H1 (cell line): ENCODE results near the gene TUBD1. TPM values are rescaled to one million over a fixed set of nuclear protein-coding genes. Genes with fewer than 3 reads are reported as not detected.

Experiments
- CTCF ChIA-PET: fragments of 300-600 bp; sonication (Branson Sonifier 250); formaldehyde crosslinking; loops from one replicate; lab custom pipeline; 2021; ENCODE audit not compliant: partially characterized antibody; lab: Charles Lee
- POLR2A ChIA-PET: fragments of 300-600 bp; sonication (Branson Sonifier 250); formaldehyde crosslinking; loops from one replicate; lab custom pipeline; 2021; ENCODE audit warnings: inconsistent platforms; ENCODE audit not compliant: partially characterized antibody; lab: Charles Lee
- DNase-seq, 2 experiments: peaks; one replicate each; pipeline versions ENCODE4 v3.0.0 to v3.0.0-alpha.2; 2010 to 2022; ENCODE audit warnings: low spot score in 2 of 2, low read depth in 1 of 2, mixed read lengths in 1 of 2
- FAIRE-seq: peaks from 2 replicates; lab custom pipeline; 2011; peaks lifted over from hg19 to GRCh38; lab: Jason Lieb, UNC
- H2AFZ ChIP-seq: 2 replicates; pipeline ENCODE4 v1.8.1; 2012; ENCODE audit warnings: low read length, inconsistent platforms
- H2AK5ac ChIP-seq: 2 replicates; pipeline ENCODE4 v1.6.1; 2013; ENCODE audit warnings: low read depth, low read length
- H2BK120ac ChIP-seq: replicated peaks from 2 replicates; pipeline ENCODE3; 2013; ENCODE audit warnings: low read depth, low read length, inconsistent platforms
- H2BK12ac ChIP-seq: 2 replicates; pipeline ENCODE4 v1.6.1; 2013; ENCODE audit warnings: low read depth, low read length
- H2BK15ac ChIP-seq: 2 replicates; pipeline ENCODE4 v1.6.1; 2013; ENCODE audit warnings: low read length
- H2BK20ac ChIP-seq: 2 replicates; pipeline ENCODE4 v1.6.1; 2013; ENCODE audit warnings: low read length
- H2BK5ac ChIP-seq: 2 replicates; pipeline ENCODE4 v1.6.1; 2013; ENCODE audit warnings: low read depth, low read length
- H3K14ac ChIP-seq: 2 replicates; pipeline ENCODE4 v1.6.1; 2013; ENCODE audit warnings: inconsistent platforms; ENCODE audit not compliant: insufficient read length
- H3K18ac ChIP-seq: 2 replicates; pipeline ENCODE4 v1.6.1; 2013; ENCODE audit warnings: low read length; ENCODE audit errors: extremely low read depth
- H3K23ac ChIP-seq: 2 replicates; pipeline ENCODE4 v1.6.1; 2013; ENCODE audit warnings: inconsistent platforms; ENCODE audit not compliant: insufficient read length
- H3K23me2 ChIP-seq: 2 replicates; pipeline ENCODE4 v1.6.1; 2013; ENCODE audit warnings: low read depth, low read length
- H3K27ac ChIP-seq: 2 replicates; pipeline ENCODE4 v1.6.1; 2011; ENCODE audit warnings: low read depth, low read length, inconsistent platforms
- H3K27me3 ChIP-seq, 4 experiments: replicated peaks in 1 of 4; 1 replicate in 1 of 4; 2 replicates in 3 of 4; pipeline versions ENCODE4 v1.6.1 to v1.8.1; 2011 to 2013; ENCODE audit warnings: low read length in 3 of 4, mild to moderate bottlenecking in 3 of 4, inconsistent platforms in 2 of 4, mixed read lengths in 2 of 4, moderate library complexity in 1 of 4; ENCODE audit not compliant: control insufficient read depth in 3 of 4, insufficient read depth in 3 of 4; ENCODE audit errors: extremely low read depth in 1 of 4
- H3K36me3 ChIP-seq, 4 experiments: 2 replicates each; pipeline versions ENCODE4 v1.6.1 to v1.8.1; 2011 to 2013; ENCODE audit warnings: mild to moderate bottlenecking in 4 of 4, low read length in 3 of 4, moderate library complexity in 2 of 4, control low read depth in 1 of 4, inconsistent platforms in 1 of 4; ENCODE audit not compliant: insufficient read depth in 4 of 4, control insufficient read depth in 2 of 4
- H3K4ac ChIP-seq: replicated peaks from 2 replicates; pipeline ENCODE3; 2013; ENCODE audit warnings: low read length, low read depth, mixed read lengths, inconsistent platforms; ENCODE audit not compliant: insufficient read length
- H3K4me1 ChIP-seq, 4 experiments: replicated peaks in 1 of 4; 1 replicate in 1 of 4; 2 replicates in 3 of 4; pipeline versions ENCODE4 v1.6.1 to v1.8.1; 2011 to 2013; ENCODE audit warnings: low read length in 3 of 4, inconsistent platforms in 2 of 4, mixed read lengths in 1 of 4; ENCODE audit not compliant: insufficient read depth in 4 of 4, control insufficient read depth in 3 of 4
- H3K4me2 ChIP-seq, 2 experiments: 2 replicates each; pipeline versions ENCODE4 v1.6.1 to v1.8.1; 2011 to 2013; ENCODE audit warnings: low read depth in 2 of 2, low read length in 2 of 2, control low read depth in 1 of 2, inconsistent platforms in 1 of 2, mild to moderate bottlenecking in 1 of 2; ENCODE audit not compliant: insufficient read depth in 1 of 2
- H3K4me3 ChIP-seq, 4 experiments: fragments of 200-600, 300-600 bp in 1 of 4; sonication (generic), shearing (Covaris generic), sonication (Bioruptor Twin) in 1 of 4; 2 replicates each; pipeline versions ENCODE4 v1.5.1 to v1.8.1; 2011 to 2016; ENCODE audit warnings: low read length in 4 of 4, low read depth in 3 of 4, control low read depth in 2 of 4, inconsistent platforms in 2 of 4, mild to moderate bottlenecking in 2 of 4, mixed read lengths in 1 of 4, moderate library complexity in 1 of 4; ENCODE audit not compliant: insufficient read depth in 2 of 4; ENCODE audit errors: extremely low read depth in 1 of 4
- H3K56ac ChIP-seq: replicated peaks from 2 replicates; pipeline ENCODE3; 2013; ENCODE audit warnings: low read depth, mild to moderate bottlenecking, mixed read lengths, low read length, inconsistent platforms; ENCODE audit not compliant: insufficient read length
- H3K79me1 ChIP-seq: 2 replicates; pipeline ENCODE4 v1.6.1; 2013; ENCODE audit warnings: low read depth, low read length, control low read depth
- H3K79me2 ChIP-seq, 2 experiments: 2 replicates each; pipeline versions ENCODE4 v1.6.1 to v1.8.1; 2012 to 2013; ENCODE audit warnings: low read length in 2 of 2, mild to moderate bottlenecking in 2 of 2, inconsistent platforms in 1 of 2; ENCODE audit not compliant: insufficient read depth in 2 of 2, control insufficient read depth in 1 of 2
- H3K9ac ChIP-seq, 4 experiments: replicated peaks in 1 of 4; 1 replicate in 1 of 4; 2 replicates in 3 of 4; pipeline versions ENCODE4 v1.6.1 to v1.8.1; 2011 to 2013; ENCODE audit warnings: low read depth in 3 of 4, low read length in 3 of 4, control low read depth in 2 of 4, mild to moderate bottlenecking in 2 of 4, moderate library complexity in 2 of 4, inconsistent platforms in 1 of 4; ENCODE audit errors: extremely low read depth in 1 of 4
- H3K9me3 ChIP-seq, 2 experiments: 2 replicates each; pipeline versions ENCODE4 v1.6.1 to v1.8.1; 2012 to 2013; ENCODE audit warnings: mild to moderate bottlenecking in 2 of 2, moderate library complexity in 2 of 2, control low read depth in 1 of 2, inconsistent platforms in 1 of 2, low read depth in 1 of 2, low read length in 1 of 2, mixed read lengths in 1 of 2; ENCODE audit not compliant: insufficient read depth in 2 of 2
- H4K20me1 ChIP-seq, 2 experiments: replicated peaks in 1 of 2; 2 replicates each; pipeline versions ENCODE3 to v1.8.1; 2011 to 2013; ENCODE audit warnings: inconsistent platforms in 2 of 2, low read length in 2 of 2, mild to moderate bottlenecking in 1 of 2; ENCODE audit not compliant: insufficient read depth in 2 of 2, control insufficient read depth in 1 of 2
- H4K5ac ChIP-seq: 2 replicates; pipeline ENCODE4 v1.6.1; 2013; ENCODE audit warnings: low read length, low read depth, mixed read lengths, inconsistent platforms; ENCODE audit not compliant: insufficient read length
- H4K8ac ChIP-seq: 2 replicates; pipeline ENCODE4 v1.8.0; 2013; ENCODE audit warnings: mild to moderate bottlenecking, moderate library complexity, low read length, inconsistent platforms; ENCODE audit not compliant: insufficient read depth; ENCODE audit errors: extremely low read depth
- H4K91ac ChIP-seq: replicated peaks from 2 replicates; pipeline ENCODE3; 2013; ENCODE audit warnings: low read length, mixed read lengths, inconsistent platforms; ENCODE audit not compliant: insufficient read length
- CBX5 ChIP-seq: fragments of 300-800, 300-1000 bp; sonication (generic); IDR thresholded peaks from 2 replicates; pipeline ENCODE4 v1.7.1; 2016; ENCODE audit warnings: antibody characterized with exemption, low read length, low read depth
- EGR1 ChIP-seq: IDR thresholded peaks from 2 replicates; pipeline ENCODE4 v1.6.1; 2011; ENCODE audit warnings: low read depth, low read length, borderline replicate concordance
- PHF8 ChIP-seq: fragments of 200-600 bp; sonication (generic); conservative IDR thresholded peaks from 2 replicates; pipeline ENCODE4 v1.7.1; 2012; ENCODE audit warnings: low read depth, mild to moderate bottlenecking, inconsistent platforms, low read length, moderate library complexity
- POLR2A ChIP-seq, 2 experiments: IDR thresholded peaks; 1 replicate in 1 of 2; 2 replicates in 1 of 2; pipeline ENCODE4 v1.6.1; 2011; ENCODE audit warnings: low read depth in 2 of 2, low read length in 2 of 2, mild to moderate bottlenecking in 2 of 2; ENCODE audit errors: control extremely low read depth in 1 of 2
- POU5F1 ChIP-seq: IDR thresholded peaks from 2 replicates; pipeline ENCODE4 v1.6.1; 2011; ENCODE audit warnings: low read depth, mild to moderate bottlenecking, low read length, moderate library complexity
- SAP30 ChIP-seq: fragments of 300-600 bp; sonication (generic); IDR thresholded peaks from 2 replicates; pipeline ENCODE4 v1.7.1; 2012; ENCODE audit warnings: low read length, moderate library complexity, mild to moderate bottlenecking, inconsistent platforms; ENCODE audit not compliant: insufficient read depth, insufficient replicate concordance
- SP2 ChIP-seq: IDR thresholded peaks from 2 replicates; pipeline ENCODE4 v1.6.1; 2012; ENCODE audit warnings: mild to moderate bottlenecking, low read length, inconsistent platforms
- WGBS, 2 experiments: shearing (Covaris generic) in 1 of 2; methylation state at CpG; one replicate each; pipeline versions ENCODE4 v1.1.6 to v1.1.7; 2013 to 2015; ENCODE audit warnings: low lambda C conversion rate in 2 of 2, mixed read lengths in 2 of 2, inconsistent platforms in 1 of 2, low coverage in 1 of 2, missing lambda C conversion rate in 1 of 2; ENCODE audit not compliant: insufficient replicate concordance in 2 of 2, insufficient coverage in 1 of 2, insufficient read length in 1 of 2; ENCODE audit errors: extremely low coverage in 1 of 2, missing lambda C conversion rate in 1 of 2; 5-methylcytosine and 5-hydroxymethylcytosine counted together
- polyA plus RNA-seq, 7 experiments: library from polyadenylated mRNA; depleted of rRNA in 3 of 7; stranded (reverse) in 5 of 7; unstranded in 2 of 7; fragments of >200 nt in 5 of 7; fragments of 200-250 nt in 2 of 7; gene quantifications; 1 replicate in 5 of 7; 2 replicates in 1 of 7; 4 replicates in 1 of 7; pipeline versions ENCODE4 v1.2.1 to v1.2.3, GENCODE V29; 2011 to 2013; ENCODE audit warnings: missing spikeins in 2 of 7, mixed read lengths in 2 of 7
- total RNA-seq: library from RNA; stranded (reverse); fragmentation: NEBNext Ultra II Directional; extraction: Animal tissue kit (Norgen Biotek cat#: 25700); gene quantifications from 2 replicates; pipeline ENCODE4 v1.2.1, GENCODE V29; 2021
- TF ChIP-seq, protein P1 (sequence below): IDR thresholded peaks from 2 replicates; pipeline ENCODE4 v1.6.1; 2011; ENCODE audit warnings: low read depth, mild to moderate bottlenecking, low read length; ENCODE audit not compliant: insufficient read depth
- TF ChIP-seq, protein P2 (sequence below): IDR thresholded peaks from 2 replicates; pipeline ENCODE4 v1.6.1; 2012; ENCODE audit warnings: inconsistent platforms

Gene TUBD1
- total and polyA plus RNA-seq, 2 of the 8 experiments (the other 6 are each of a cell fraction or from before 2014, with no cell fraction given), result 9.1 to 17.5 TPM

DNA sequence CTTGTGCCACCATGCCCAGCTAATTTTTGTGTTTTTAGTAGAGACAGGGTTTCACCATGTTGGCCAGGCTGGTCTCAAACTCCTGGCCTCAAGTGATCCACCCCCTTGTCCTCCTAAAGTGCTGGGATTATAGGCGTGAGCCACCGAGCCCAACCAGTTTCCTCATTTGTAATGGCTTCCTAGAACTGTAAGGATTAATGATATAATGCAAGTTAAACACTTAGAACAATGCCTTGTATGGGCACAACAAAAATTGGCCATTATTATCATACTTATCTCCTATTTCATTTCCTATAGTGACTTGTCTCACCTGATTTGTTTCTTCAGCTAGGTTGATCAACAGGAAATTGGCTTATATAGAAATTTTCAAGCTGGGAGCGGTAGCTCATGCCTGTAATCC, 14.1 kb downstream of the TUBD1 start:
- Histone ChIP-seq H3K79me1 (no peaks in the 10 kb centered on the region), H2BK5ac (no peak overlapping the region), H4K8ac (no peak overlapping the region), H4K5ac (no peak overlapping the region), H3K27ac (no peak overlapping the region), H2BK15ac (no peak overlapping the region), H2AFZ (no peak overlapping the region), H3K4me1 (no peaks in the 10 kb centered on the region), H3K9me3 (no peaks in the 10 kb centered on the region; a peak in 1 of 4 replicates), H3K18ac (no peak overlapping the region), H3K23ac (no peak overlapping the region), H3K23me2 (no peaks in the 10 kb centered on the region), H3K36me3 (peaks cover 3 to 24% (median 12%) of the 10 kb centered on the region in 4 experiments; a peak in 6 of 8 replicates), H3K4ac (no peak overlapping the region), H3K14ac (no peak overlapping the region), H4K91ac (no peak overlapping the region), H2BK20ac (no peak overlapping the region), H4K20me1 (no peaks in the 10 kb centered on the region), H3K9ac (no peak overlapping the region), H3K4me3 (no peak overlapping the region), H2BK12ac (no peak overlapping the region), H3K27me3 (no peaks in the 10 kb centered on the region), H3K56ac (no peak overlapping the region), H2AK5ac (no peak overlapping the region), H2BK120ac (no peak overlapping the region), H3K4me2 (no peak overlapping the region), H3K79me2 (no peaks in the 10 kb centered on the region)
- no peak for TF ChIP-seq SP2
- no peak for TF ChIP-seq EGR1
- no peak for TF ChIP-seq POU5F1
- TF ChIP-seq SAP30, result no peak
- TF ChIP-seq, protein P1, sequence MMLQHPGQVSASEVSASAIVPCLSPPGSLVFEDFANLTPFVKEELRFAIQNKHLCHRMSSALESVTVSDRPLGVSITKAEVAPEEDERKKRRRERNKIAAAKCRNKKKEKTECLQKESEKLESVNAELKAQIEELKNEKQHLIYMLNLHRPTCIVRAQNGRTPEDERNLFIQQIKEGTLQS, result no peak
- no peak for TF ChIP-seq CBX5
- TF ChIP-seq, protein P2, sequence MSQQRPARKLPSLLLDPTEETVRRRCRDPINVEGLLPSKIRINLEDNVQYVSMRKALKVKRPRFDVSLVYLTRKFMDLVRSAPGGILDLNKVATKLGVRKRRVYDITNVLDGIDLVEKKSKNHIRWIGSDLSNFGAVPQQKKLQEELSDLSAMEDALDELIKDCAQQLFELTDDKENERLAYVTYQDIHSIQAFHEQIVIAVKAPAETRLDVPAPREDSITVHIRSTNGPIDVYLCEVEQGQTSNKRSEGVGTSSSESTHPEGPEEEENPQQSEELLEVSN, result no peak
- no peak for TF ChIP-seq POLR2A (IDR thresholded peaks at IDR 0.05; ENCODE audit: control extremely low read depth in 1 of 2, low read depth in 2 of 2, low read length in 2 of 2)
- no peak for TF ChIP-seq PHF8
- 98% methylated on average over 3 of the region's 3 CpGs; no CpG with 5 or more reads in 1 of the 2 experiments for WGBS, 2 experiments
- POLR2A ChIA-PET, result interaction anchor here (0.7 to 1.5 kb wide), 8 partner anchors 8 to 293 kb away, joined by 3 read pairs; partner anchors contain the start of genes RPS6KB1 and TUBD1
- CTCF ChIA-PET, result interaction anchor here (1.2 kb wide), 1 partner anchor 9 kb away, joined by 3 read pairs; no protein-coding TSS in a partner anchor
- FAIRE-seq (no peak), DNase-seq (no peak)
